WTC11 (cell line): Measurements from ENCODE around the gene TMEM120B. TPM values are rescaled to one million over a fixed set of nuclear protein-coding genes. Genes with fewer than 3 reads are reported as not detected.
"Not testable (repeated sequence)": the region's sequence is repeated elsewhere in the genome, so short reads cannot be mapped to it uniquely, and the experiment has no call there.

Experiments used
- ATAC-seq: fragments of 200-7000 bp; cut with Tn5 transposase; 2 replicates; pipeline ENCODE4 v1.10.0; 2021; ENCODE audit warnings: mild to moderate bottlenecking, moderate library complexity
- CTCF ChIA-PET: fragments of 300-600 bp; sonication (Branson Sonifier 250); formaldehyde crosslinking; loops from one replicate; lab custom pipeline; 2021; ENCODE audit warnings: antibody characterized with exemption; lab: Charles Lee
- POLR2A ChIA-PET: fragments of 350-600 bp; sonication (Branson Sonifier 250); formaldehyde crosslinking; loops from one replicate; lab custom pipeline; 2021; ENCODE audit warnings: antibody characterized with exemption; lab: Charles Lee
- DNase-seq: peaks from one replicate; pipeline ENCODE4 v3.0.0; 2021; ENCODE audit warnings: low spot score
- H3K27ac Mint-ChIP-seq: 2 replicates; pipeline ENCODE4 v1.8.0; 2021; ENCODE audit warnings: mixed read lengths
- H3K27me3 Mint-ChIP-seq: 2 replicates; pipeline ENCODE4 v1.8.0; 2021; ENCODE audit warnings: low read depth, mild to moderate bottlenecking, moderate library complexity, mixed read lengths
- H3K36me3 Mint-ChIP-seq: 2 replicates; pipeline ENCODE4 v1.8.0; 2021; ENCODE audit warnings: mixed read lengths
- H3K4me1 Mint-ChIP-seq: 2 replicates; pipeline ENCODE4 v1.8.0; 2022; ENCODE audit warnings: mixed read lengths
- H3K4me3 Mint-ChIP-seq: 2 replicates; pipeline ENCODE4 v1.8.0; 2021; ENCODE audit warnings: mild to moderate bottlenecking, moderate library complexity, mixed read lengths
- H3K9me3 Mint-ChIP-seq: 2 replicates; pipeline ENCODE4 v1.8.0; 2021; ENCODE audit warnings: mixed read lengths
- GTF2I ChIP-seq: fragments of 250-450 bp; sonication (Bioruptor Pico); conservative IDR thresholded peaks from 2 replicates; pipeline ENCODE4 v1.4.0; 2021; ENCODE audit warnings: mild to moderate bottlenecking
- NR2C2 ChIP-seq: sonication (generic); formaldehyde crosslinking; IDR thresholded peaks from 2 replicates; pipeline ENCODE4 v1.8.0; 2022; ENCODE audit warnings: mild to moderate bottlenecking, missing genetic modification reagents
- NR3C1 ChIP-seq: sonication (generic); formaldehyde crosslinking; conservative IDR thresholded peaks from 2 replicates; pipeline ENCODE4 v1.8.1; 2023; ENCODE audit warnings: low read depth, mild to moderate bottlenecking, missing genetic modification reagents
- PRRX2 ChIP-seq: fragments of 250-450 bp; sonication (Bioruptor Pico); IDR thresholded peaks from 2 replicates; pipeline ENCODE4 v1.8.0; 2021; ENCODE audit warnings: mild to moderate bottlenecking
- TCF7 ChIP-seq: sonication (generic); formaldehyde crosslinking; IDR thresholded peaks from 2 replicates; pipeline ENCODE4 v1.8.0; 2022; ENCODE audit warnings: mild to moderate bottlenecking, low read depth, missing genetic modification reagents, moderate library complexity
- total RNA-seq: library from RNA; stranded (reverse); gene quantifications from 3 replicates; pipeline ENCODE4 v1.2.3, GENCODE V29; 2021
- TF ChIP-seq, protein P1 (sequence below): sonication (generic); formaldehyde crosslinking; IDR thresholded peaks from 2 replicates; pipeline ENCODE4 v1.8.0; 2022; ENCODE audit warnings: missing genetic modification reagents
- TF ChIP-seq, protein P2 (sequence below): sonication (generic); formaldehyde crosslinking; IDR thresholded peaks from 2 replicates; pipeline ENCODE4 v1.8.0; 2022; ENCODE audit warnings: mild to moderate bottlenecking, missing genetic modification reagents
- TF ChIP-seq, protein P3 (sequence below): fragments of 250-450 bp; sonication (Bioruptor Pico); IDR thresholded peaks from 2 replicates; pipeline ENCODE4 v1.9.0; 2021; ENCODE audit warnings: mild to moderate bottlenecking
- TF ChIP-seq, protein P4 (sequence below): sonication (generic); formaldehyde crosslinking; IDR thresholded peaks from 2 replicates; pipeline ENCODE4 v1.8.0; 2022; ENCODE audit warnings: mild to moderate bottlenecking, missing genetic modification reagents
- TF ChIP-seq, protein P5 (sequence below): fragments of 250-450 bp; sonication (Bioruptor Pico); IDR thresholded peaks from 2 replicates; pipeline ENCODE4 v2.1.2; 2022; ENCODE audit warnings: mild to moderate bottlenecking, moderate library complexity
- TF ChIP-seq, protein P6 (sequence below): sonication (generic); formaldehyde crosslinking; IDR thresholded peaks from 2 replicates; pipeline ENCODE4 v1.8.1; 2022; ENCODE audit warnings: missing genetic modification reagents, borderline replicate concordance
- TF ChIP-seq, protein P7 (sequence below): sonication (generic); formaldehyde crosslinking; IDR thresholded peaks from 2 replicates; pipeline ENCODE4 v1.8.1; 2022; ENCODE audit warnings: mild to moderate bottlenecking, moderate library complexity, missing genetic modification reagents

Gene TMEM120B
- total RNA-seq, 1 experiment from 2014 or later: 36.9 TPM

DNA sequence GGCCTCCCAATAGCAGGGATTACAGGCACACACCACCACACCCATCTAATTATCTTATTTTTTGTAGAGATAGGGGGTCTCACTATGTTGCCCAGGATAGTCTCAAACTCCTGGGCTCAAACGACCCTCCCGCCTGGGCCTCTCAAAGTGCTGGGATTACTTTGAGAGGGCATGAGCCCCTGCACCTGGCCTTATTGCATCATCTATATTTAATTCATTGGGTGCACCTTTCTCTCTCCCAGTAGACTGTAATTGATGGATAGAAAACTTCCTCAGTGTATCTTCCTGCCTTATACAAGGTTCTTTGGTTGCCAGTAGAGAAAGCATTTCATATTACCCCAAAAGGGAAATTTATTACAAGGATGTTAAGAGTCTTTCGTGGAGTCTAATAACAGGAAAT lies 34.2 kb upstream of the TMEM120B start:
- Mint-ChIP-seq H3K9me3 (no peaks in the 10 kb centered on the region), H3K36me3 (no peaks in the 10 kb centered on the region), H3K27me3 (no peaks in the 10 kb centered on the region), H3K4me3 (no peak overlapping the region), H3K4me1 (peaks cover 22% of the 10 kb centered on the region)
- ATAC-seq: no peak
- POLR2A ChIA-PET: no interaction called here
- TF ChIP-seq, protein P1, sequence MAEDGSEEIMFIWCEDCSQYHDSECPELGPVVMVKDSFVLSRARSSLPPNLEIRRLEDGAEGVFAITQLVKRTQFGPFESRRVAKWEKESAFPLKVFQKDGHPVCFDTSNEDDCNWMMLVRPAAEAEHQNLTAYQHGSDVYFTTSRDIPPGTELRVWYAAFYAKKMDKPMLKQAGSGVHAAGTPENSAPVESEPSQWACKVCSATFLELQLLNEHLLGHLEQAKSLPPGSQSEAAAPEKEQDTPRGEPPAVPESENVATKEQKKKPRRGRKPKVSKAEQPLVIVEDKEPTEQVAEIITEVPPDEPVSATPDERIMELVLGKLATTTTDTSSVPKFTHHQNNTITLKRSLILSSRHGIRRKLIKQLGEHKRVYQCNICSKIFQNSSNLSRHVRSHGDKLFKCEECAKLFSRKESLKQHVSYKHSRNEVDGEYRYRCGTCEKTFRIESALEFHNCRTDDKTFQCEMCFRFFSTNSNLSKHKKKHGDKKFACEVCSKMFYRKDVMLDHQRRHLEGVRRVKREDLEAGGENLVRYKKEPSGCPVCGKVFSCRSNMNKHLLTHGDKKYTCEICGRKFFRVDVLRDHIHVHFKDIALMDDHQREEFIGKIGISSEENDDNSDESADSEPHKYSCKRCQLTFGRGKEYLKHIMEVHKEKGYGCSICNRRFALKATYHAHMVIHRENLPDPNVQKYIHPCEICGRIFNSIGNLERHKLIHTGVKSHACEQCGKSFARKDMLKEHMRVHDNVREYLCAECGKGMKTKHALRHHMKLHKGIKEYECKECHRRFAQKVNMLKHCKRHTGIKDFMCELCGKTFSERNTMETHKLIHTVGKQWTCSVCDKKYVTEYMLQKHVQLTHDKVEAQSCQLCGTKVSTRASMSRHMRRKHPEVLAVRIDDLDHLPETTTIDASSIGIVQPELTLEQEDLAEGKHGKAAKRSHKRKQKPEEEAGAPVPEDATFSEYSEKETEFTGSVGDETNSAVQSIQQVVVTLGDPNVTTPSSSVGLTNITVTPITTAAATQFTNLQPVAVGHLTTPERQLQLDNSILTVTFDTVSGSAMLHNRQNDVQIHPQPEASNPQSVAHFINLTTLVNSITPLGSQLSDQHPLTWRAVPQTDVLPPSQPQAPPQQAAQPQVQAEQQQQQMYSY: no peak
- TF ChIP-seq, all 79 proteins: peak for 0
- CTCF ChIA-PET: interaction anchor here (0.8 to 4.0 kb wide), 10 partner anchors 10 to 237 kb away, joined by 3 to 22 read pairs (median 4); no protein-coding TSS in a partner anchor
- no peak overlapping the region for H3K27ac Mint-ChIP-seq
- no peak for DNase-seq

DNA sequence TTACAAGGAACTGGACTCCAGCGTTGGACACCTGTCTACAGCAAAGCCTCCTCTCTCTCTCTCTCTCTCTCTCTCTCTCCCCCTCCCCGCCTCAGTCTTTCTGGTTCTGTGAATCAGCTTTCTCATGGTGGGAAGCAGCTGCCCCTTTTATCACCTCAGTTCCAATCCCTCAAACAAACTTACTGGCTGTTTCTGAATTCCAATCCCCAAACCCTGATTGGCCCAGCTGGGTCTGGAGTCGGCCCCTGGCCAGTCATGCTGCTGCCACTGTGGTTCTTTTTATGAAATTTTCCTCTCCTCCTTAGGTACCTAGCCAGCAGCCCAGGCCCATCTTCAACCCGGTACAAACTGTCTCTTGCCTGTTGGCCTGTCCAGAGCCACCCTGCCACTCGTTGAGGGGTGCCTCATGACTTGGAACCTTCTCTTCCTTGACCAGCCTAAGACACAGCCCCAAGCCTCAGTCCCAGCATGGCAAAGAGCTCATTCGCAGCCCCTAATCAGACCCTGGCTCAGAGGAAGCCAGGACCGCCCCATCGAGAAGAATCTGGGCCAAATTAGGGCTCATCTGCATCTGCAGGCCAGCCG lies 33.7 kb upstream of the TMEM120B start:
- Mint-ChIP-seq H3K4me1 (peaks cover 17% of the 10 kb centered on the region), H3K36me3 (no peaks in the 10 kb centered on the region), H3K4me3 (no peak overlapping the region), H3K9me3 (no peaks in the 10 kb centered on the region), H3K27me3 (no peaks in the 10 kb centered on the region), H3K27ac (peak overlapping the region; percentile 31; the same call in 1 of the 2 replicates)
- POLR2A ChIA-PET: no interaction called here
- CTCF ChIA-PET: interaction anchor here (0.6 to 4.0 kb wide), 11 partner anchors 10 to 237 kb away, joined by 3 to 22 read pairs (median 4); no protein-coding TSS in a partner anchor
- DNase-seq (no peak), ATAC-seq (peak; percentile 45)
- TF ChIP-seq, protein P2, sequence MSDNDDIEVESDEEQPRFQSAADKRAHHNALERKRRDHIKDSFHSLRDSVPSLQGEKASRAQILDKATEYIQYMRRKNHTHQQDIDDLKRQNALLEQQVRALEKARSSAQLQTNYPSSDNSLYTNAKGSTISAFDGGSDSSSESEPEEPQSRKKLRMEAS (CRISPR knock-in tag): no peak
- TF ChIP-seq, protein P3, sequence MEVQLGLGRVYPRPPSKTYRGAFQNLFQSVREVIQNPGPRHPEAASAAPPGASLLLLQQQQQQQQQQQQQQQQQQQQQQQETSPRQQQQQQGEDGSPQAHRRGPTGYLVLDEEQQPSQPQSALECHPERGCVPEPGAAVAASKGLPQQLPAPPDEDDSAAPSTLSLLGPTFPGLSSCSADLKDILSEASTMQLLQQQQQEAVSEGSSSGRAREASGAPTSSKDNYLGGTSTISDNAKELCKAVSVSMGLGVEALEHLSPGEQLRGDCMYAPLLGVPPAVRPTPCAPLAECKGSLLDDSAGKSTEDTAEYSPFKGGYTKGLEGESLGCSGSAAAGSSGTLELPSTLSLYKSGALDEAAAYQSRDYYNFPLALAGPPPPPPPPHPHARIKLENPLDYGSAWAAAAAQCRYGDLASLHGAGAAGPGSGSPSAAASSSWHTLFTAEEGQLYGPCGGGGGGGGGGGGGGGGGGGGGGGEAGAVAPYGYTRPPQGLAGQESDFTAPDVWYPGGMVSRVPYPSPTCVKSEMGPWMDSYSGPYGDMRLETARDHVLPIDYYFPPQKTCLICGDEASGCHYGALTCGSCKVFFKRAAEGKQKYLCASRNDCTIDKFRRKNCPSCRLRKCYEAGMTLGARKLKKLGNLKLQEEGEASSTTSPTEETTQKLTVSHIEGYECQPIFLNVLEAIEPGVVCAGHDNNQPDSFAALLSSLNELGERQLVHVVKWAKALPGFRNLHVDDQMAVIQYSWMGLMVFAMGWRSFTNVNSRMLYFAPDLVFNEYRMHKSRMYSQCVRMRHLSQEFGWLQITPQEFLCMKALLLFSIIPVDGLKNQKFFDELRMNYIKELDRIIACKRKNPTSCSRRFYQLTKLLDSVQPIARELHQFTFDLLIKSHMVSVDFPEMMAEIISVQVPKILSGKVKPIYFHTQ (CRISPR knock-in tag): no peak
- TF ChIP-seq, protein P4, sequence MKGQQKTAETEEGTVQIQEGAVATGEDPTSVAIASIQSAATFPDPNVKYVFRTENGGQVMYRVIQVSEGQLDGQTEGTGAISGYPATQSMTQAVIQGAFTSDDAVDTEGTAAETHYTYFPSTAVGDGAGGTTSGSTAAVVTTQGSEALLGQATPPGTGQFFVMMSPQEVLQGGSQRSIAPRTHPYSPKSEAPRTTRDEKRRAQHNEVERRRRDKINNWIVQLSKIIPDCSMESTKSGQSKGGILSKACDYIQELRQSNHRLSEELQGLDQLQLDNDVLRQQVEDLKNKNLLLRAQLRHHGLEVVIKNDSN (CRISPR knock-in tag): 0 out of 2 replicates have a peak, but pooled peaks have one; percentile 20

DNA sequence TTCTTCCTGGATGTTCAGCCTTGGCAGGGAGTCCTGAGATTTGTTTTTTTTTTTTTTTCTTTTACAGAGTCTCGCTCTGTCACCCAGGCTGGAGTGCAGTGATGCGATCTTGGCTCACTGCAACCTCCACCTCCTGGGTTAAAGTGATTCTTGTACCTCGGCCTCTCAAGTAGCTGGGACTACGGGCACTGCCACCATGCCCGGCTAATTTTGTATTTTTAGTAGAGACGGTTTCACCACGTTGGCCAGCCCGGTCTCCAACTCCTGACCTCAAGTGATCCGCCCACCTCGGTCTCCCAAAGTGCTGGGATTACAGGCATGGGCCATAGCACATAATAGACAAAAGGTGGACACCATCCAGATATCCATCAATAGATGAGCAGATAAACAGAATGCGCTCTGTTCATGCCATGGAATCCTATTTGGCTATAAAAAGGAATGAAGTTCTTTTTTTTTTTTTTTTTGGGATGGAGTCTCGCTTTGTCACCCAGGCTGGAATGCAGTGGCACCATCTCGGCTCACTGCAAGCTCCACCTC lies 32.8 kb upstream of the TMEM120B start:
- not testable (repeated sequence) for H3K9me3 Mint-ChIP-seq, H3K36me3 Mint-ChIP-seq, ATAC-seq, DNase-seq, H3K27me3 Mint-ChIP-seq, H3K4me3 Mint-ChIP-seq
- POLR2A ChIA-PET: interaction anchor here (0.6 kb wide), 1 partner anchor 103 kb away, joined by 4 read pairs; no protein-coding TSS in a partner anchor
- Mint-ChIP-seq H3K4me1 (peaks cover 17% of the 10 kb centered on the region), H3K27ac (0 out of 2 replicates have a peak overlapping the region, but pooled peaks have one; percentile 69)
- CTCF ChIA-PET: interaction anchor here (0.6 to 4.0 kb wide), 7 partner anchors 11 to 218 kb away, joined by 3 to 22 read pairs (median 5); no protein-coding TSS in a partner anchor

DNA sequence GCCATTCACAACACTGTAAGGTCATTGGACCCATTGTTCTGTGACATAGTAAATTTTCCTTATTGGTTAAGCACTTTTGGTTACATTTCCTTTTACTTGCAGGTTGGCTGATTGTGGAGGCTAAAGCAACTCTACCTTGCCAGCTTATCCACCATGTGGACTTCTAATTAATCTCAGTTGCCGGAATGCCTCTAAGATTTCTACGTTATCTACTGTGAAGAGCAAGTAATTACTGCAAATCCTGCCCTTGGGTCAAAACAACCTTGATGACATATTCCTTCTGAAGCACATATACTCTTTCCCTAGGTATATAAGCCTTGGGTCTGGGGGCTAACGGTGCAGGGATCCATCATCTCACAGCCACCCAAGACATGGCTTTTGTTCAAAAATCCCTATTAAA lies 23.6 kb upstream of the TMEM120B start:
- ATAC-seq: no peak
- CTCF ChIA-PET: interaction anchor here (1.0 to 2.4 kb wide), 5 partner anchors 24 to 246 kb away, joined by 3 to 6 read pairs (median 4); partner anchors contain the start of gene TMEM120B

More for the DNA sequence above, 23.6 kb upstream of the TMEM120B start:
- H3K36me3 Mint-ChIP-seq: no peaks in the 10 kb centered on the region
- H3K4me3 Mint-ChIP-seq: no peak overlapping the region
- H3K9me3 Mint-ChIP-seq: no peaks in the 10 kb centered on the region
- H3K27ac Mint-ChIP-seq: no peak overlapping the region; the same call in 1 of the 2 replicates
- TF ChIP-seq, protein P5, sequence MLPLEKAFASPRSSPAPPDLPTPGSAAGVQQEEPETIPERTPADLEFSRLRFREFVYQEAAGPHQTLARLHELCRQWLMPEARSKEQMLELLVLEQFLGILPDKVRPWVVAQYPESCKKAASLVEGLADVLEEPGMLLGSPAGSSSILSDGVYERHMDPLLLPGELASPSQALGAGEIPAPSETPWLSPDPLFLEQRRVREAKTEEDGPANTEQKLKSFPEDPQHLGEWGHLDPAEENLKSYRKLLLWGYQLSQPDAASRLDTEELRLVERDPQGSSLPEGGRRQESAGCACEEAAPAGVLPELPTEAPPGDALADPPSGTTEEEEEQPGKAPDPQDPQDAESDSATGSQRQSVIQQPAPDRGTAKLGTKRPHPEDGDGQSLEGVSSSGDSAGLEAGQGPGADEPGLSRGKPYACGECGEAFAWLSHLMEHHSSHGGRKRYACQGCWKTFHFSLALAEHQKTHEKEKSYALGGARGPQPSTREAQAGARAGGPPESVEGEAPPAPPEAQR: no peak
- TF ChIP-seq PRRX2 (no peak), TCF7 (CRISPR knock-in tag) (no peak), NR2C2 (CRISPR knock-in tag) (no peak), GTF2I (no peak), NR3C1 (no peak)
- TF ChIP-seq, protein P6, sequence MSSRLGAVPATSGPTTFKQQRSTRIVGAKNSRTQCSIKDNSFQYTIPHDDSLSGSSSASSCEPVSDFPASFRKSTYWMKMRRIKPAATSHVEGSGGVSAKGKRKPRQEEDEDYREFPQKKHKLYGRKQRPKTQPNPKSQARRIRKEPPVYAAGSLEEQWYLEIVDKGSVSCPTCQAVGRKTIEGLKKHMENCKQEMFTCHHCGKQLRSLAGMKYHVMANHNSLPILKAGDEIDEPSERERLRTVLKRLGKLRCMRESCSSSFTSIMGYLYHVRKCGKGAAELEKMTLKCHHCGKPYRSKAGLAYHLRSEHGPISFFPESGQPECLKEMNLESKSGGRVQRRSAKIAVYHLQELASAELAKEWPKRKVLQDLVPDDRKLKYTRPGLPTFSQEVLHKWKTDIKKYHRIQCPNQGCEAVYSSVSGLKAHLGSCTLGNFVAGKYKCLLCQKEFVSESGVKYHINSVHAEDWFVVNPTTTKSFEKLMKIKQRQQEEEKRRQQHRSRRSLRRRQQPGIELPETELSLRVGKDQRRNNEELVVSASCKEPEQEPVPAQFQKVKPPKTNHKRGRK: no peak
- TF ChIP-seq, protein P7, sequence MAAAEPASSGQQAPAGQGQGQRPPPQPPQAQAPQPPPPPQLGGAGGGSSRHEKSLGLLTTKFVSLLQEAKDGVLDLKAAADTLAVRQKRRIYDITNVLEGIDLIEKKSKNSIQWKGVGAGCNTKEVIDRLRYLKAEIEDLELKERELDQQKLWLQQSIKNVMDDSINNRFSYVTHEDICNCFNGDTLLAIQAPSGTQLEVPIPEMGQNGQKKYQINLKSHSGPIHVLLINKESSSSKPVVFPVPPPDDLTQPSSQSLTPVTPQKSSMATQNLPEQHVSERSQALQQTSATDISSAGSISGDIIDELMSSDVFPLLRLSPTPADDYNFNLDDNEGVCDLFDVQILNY (CRISPR knock-in tag): no peak
- POLR2A ChIA-PET: no interaction called here
- DNase-seq: no peak
- H3K4me1 Mint-ChIP-seq: peaks cover 5% of the 10 kb centered on the region; the same call in 1 of the 2 replicates
- H3K27me3 Mint-ChIP-seq: no peaks in the 10 kb centered on the region
